ENCODE results near the gene MED20.

Gene MED20

GRCh38 chr6:41859356-41859755 is 61.6 kb downstream of the MED20 start:
- no peaks in the 10 kb centered on the region for H3K27me3 ChIP-seq (ENCODE audit: insufficient read depth, poor library complexity, severe bottlenecking)
- H3K4me3 ChIP-seq (replicated peaks; ENCODE audit: insufficient read depth, low read length): no peak overlapping the region
- DNase-seq (ENCODE audit: low read depth in 1 of 2, low spot score in 1 of 2): no peak
- TF ChIP-seq GABPA (IDR thresholded peaks at IDR 0.05; ENCODE audit: low read depth) (no peak), SPI1 (IDR thresholded peaks at IDR 0.05; ENCODE audit: borderline replicate concordance, low read depth) (no peak), REST (IDR thresholded peaks at IDR 0.05; ENCODE audit: insufficient replicate concordance, low read depth) (no peak), CTCF (IDR thresholded peaks at IDR 0.05; ENCODE audit: insufficient read depth, low read length) (no peak), POLR2AphosphoS5 (IDR thresholded peaks at IDR 0.05; ENCODE audit: low read depth) (no peak)
- no peak overlapping the region for H3K27ac ChIP-seq (replicated peaks)

GRCh38 chr6:41858703-41859102 is 62.2 kb downstream of the MED20 start:
- DNase-seq (ENCODE audit: low read depth in 1 of 2, low spot score in 1 of 2): no peak
- TF ChIP-seq REST (IDR thresholded peaks at IDR 0.05; ENCODE audit: insufficient replicate concordance, low read depth) (no peak), POLR2AphosphoS5 (IDR thresholded peaks at IDR 0.05; ENCODE audit: low read depth) (no peak), GABPA (IDR thresholded peaks at IDR 0.05; ENCODE audit: low read depth) (no peak), CTCF (IDR thresholded peaks at IDR 0.05; ENCODE audit: insufficient read depth, low read length) (no peak), SPI1 (IDR thresholded peaks at IDR 0.05; ENCODE audit: borderline replicate concordance, low read depth) (no peak)
- no peak overlapping the region for H3K27ac ChIP-seq (replicated peaks)

More at GRCh38 chr6:41858703-41859102, 62.2 kb downstream of the MED20 start:
- Histone ChIP-seq H3K4me3 (replicated peaks; ENCODE audit: insufficient read depth, low read length) (no peak overlapping the region), H3K27me3 (ENCODE audit: insufficient read depth, poor library complexity, severe bottlenecking) (no peaks in the 10 kb centered on the region)
